Panc1 (cell line): ENCODE results near the gene KISS1R. TPM values are rescaled to one million over a fixed set of nuclear protein-coding genes. Genes with fewer than 3 reads are reported as not detected.

ENCODE experiments used
- ATAC-seq: fragments of 200-7000 bp; cut with Tn5 transposase; 2 replicates; pipeline ENCODE4 v1.9.1; 2020; ENCODE audit warnings: mild to moderate bottlenecking, moderate library complexity
- BruUV-seq: library from RNA; stranded (reverse); fragments of 400-500 nt; replicated peaks from 2 replicates; lab custom pipeline; 2021; lab: Mats Ljungman, UMichigan
- CTCF ChIA-PET: fragments of 300-600 bp; sonication (Branson Sonifier 250); formaldehyde crosslinking; loops from one replicate; lab custom pipeline; 2022; ENCODE audit warnings: antibody characterized with exemption; lab: Charles Lee
- POLR2A ChIA-PET: fragments of 300-600 bp; sonication (Branson Sonifier 250); formaldehyde crosslinking; loops from one replicate; lab custom pipeline; 2022; ENCODE audit warnings: antibody characterized with exemption; lab: Charles Lee
- DNase-seq: peaks from one replicate; pipeline ENCODE4 v3.0.0-alpha.2; 2010; ENCODE audit warnings: low read depth, low spot score
- H3K27ac ChIP-seq: 2 replicates; pipeline ENCODE4 v1.5.1; 2011; ENCODE audit warnings: mild to moderate bottlenecking, low read length, inconsistent platforms
- H3K27me3 ChIP-seq: fragments of 200-500 bp; sonication (Bioruptor generic); 2 replicates; pipeline ENCODE4 v1.6.0; 2014; ENCODE audit warnings: low read length, inconsistent platforms; ENCODE audit not compliant: control insufficient read depth, insufficient read depth
- H3K36me3 ChIP-seq: fragments of 200-500 bp; sonication (Bioruptor generic); 2 replicates; pipeline ENCODE4 v1.5.1; 2014; ENCODE audit warnings: inconsistent platforms, mild to moderate bottlenecking, low read length, moderate library complexity; ENCODE audit not compliant: control insufficient read depth, insufficient read depth
- H3K4me1 ChIP-seq: 2 replicates; pipeline ENCODE4 v1.5.1; 2011; ENCODE audit warnings: inconsistent platforms, mild to moderate bottlenecking, low read length, moderate library complexity; ENCODE audit not compliant: control insufficient read depth, insufficient read depth
- H3K4me3 ChIP-seq, 2 experiments: 2 replicates each; pipeline ENCODE4 v1.5.1; 2011 to 2012; ENCODE audit warnings: low read depth in 2 of 2, low read length in 2 of 2, mild to moderate bottlenecking in 2 of 2, inconsistent platforms in 1 of 2, moderate library complexity in 1 of 2
- H3K9me3 ChIP-seq: fragments of 200-500 bp; sonication (Bioruptor generic); 2 replicates; pipeline ENCODE4 v1.5.1; 2014; ENCODE audit warnings: low read depth, mild to moderate bottlenecking, inconsistent platforms, low read length, moderate library complexity; ENCODE audit not compliant: control insufficient read depth, insufficient read depth
- POLR2AphosphoS5 ChIP-seq: IDR thresholded peaks from 2 replicates; pipeline ENCODE4 v1.6.1; 2012; ENCODE audit warnings: mild to moderate bottlenecking, low read depth, low read length, moderate library complexity
- REST ChIP-seq, 2 experiments: IDR thresholded peaks; 2 replicates each; pipeline ENCODE4 v1.6.1; 2011 to 2012; ENCODE audit warnings: low read depth in 2 of 2, control low read depth in 1 of 2, low read length in 1 of 2, mild to moderate bottlenecking in 1 of 2, moderate library complexity in 1 of 2; ENCODE audit not compliant: insufficient read depth in 1 of 2
- SIN3A ChIP-seq: IDR thresholded peaks from 2 replicates; pipeline ENCODE4 v1.6.1; 2012; ENCODE audit warnings: low read depth, mild to moderate bottlenecking, low read length, moderate library complexity, borderline replicate concordance; ENCODE audit not compliant: insufficient read depth
- TCF7L2 ChIP-seq: IDR thresholded peaks from 2 replicates; pipeline ENCODE4 v1.6.1; 2011; ENCODE audit warnings: mild to moderate bottlenecking, low read depth, low read length, inconsistent platforms
- in situ Hi-C: cut with HindIII; loops from 2 replicates; pipeline ENCODE4 v1.10.0; 2016; ENCODE audit warnings: low sequenced_read_pairs, low pct_unique_long_range_greater_than_20kb
- intact Hi-C: fragments of 100-400 bp; cut with micrococcal nuclease; formaldehyde crosslinking; loops from one replicate; pipeline ENCODE4 v1.10.0; 2022; ENCODE audit not compliant: unreplicated experiment
- total RNA-seq: library from RNA; stranded (reverse); gene quantifications from one replicate; pipeline ENCODE4 v1.2.1, GENCODE V29; 2021; ENCODE audit not compliant: unreplicated experiment
- TF ChIP-seq, protein P1 (sequence below): fragments of 450-650 bp; IDR thresholded peaks from 2 replicates; pipeline ENCODE4 v1.5.1; 2017; ENCODE audit warnings: mild to moderate bottlenecking

The KISS1R gene
- total RNA-seq, 1 experiment from 2014 or later = 0.92 TPM

- Histone ChIP-seq H3K27me3 (no peaks in the 10 kb centered on the region), H3K4me1 (peaks cover 5% of the 10 kb centered on the region), H3K4me3 (no peak overlapping the region), H3K27ac (no peak overlapping the region), H3K9me3 (no peaks in the 10 kb centered on the region), H3K36me3 (no peaks in the 10 kb centered on the region)
- in situ Hi-C loops (no loop called here), intact Hi-C loops (no loop called here)
- TF ChIP-seq, protein P1, sequence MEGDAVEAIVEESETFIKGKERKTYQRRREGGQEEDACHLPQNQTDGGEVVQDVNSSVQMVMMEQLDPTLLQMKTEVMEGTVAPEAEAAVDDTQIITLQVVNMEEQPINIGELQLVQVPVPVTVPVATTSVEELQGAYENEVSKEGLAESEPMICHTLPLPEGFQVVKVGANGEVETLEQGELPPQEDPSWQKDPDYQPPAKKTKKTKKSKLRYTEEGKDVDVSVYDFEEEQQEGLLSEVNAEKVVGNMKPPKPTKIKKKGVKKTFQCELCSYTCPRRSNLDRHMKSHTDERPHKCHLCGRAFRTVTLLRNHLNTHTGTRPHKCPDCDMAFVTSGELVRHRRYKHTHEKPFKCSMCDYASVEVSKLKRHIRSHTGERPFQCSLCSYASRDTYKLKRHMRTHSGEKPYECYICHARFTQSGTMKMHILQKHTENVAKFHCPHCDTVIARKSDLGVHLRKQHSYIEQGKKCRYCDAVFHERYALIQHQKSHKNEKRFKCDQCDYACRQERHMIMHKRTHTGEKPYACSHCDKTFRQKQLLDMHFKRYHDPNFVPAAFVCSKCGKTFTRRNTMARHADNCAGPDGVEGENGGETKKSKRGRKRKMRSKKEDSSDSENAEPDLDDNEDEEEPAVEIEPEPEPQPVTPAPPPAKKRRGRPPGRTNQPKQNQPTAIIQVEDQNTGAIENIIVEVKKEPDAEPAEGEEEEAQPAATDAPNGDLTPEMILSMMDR = no peak
- TF ChIP-seq POLR2AphosphoS5 = no peak
- TF ChIP-seq TCF7L2 = no peak
- TF ChIP-seq SIN3A = no peak
- no peak for TF ChIP-seq REST (IDR thresholded peaks at IDR 0.05; ENCODE audit: insufficient read depth in 1 of 2, low read depth in 2 of 2, low read length in 1 of 2)
- DNase-seq = no peak
- no peak for ATAC-seq
- ChIA-PET POLR2A (interaction anchor here (0.7 kb wide), 1 partner anchor 1621 kb away, joined by 3 read pairs; no protein-coding TSS in a partner anchor), CTCF (no interaction called here)
- no TSS peak for BruUV-seq
Observed at GRCh38 chr19:943551-944170, 26.5 kb downstream of the KISS1R start.

DNA sequence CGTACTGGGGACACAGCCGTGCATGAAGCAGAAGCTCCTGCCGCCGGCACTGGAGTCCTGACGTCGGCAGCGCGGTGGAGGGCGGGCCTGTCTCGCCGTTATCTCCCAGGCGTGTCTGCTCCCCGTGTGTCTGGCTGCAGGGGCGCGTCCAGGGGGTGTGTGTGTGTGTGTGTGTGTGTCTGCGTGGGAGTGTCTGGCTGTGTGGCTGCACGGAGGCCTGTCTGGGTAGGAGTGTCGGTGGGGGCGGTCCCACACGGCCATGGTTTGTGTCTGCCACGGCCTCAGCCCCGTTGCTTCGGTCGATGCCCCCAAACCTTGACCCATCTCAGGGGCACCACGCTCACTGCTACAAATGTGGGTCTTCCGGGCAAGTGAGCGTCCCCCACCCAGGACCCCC lies 27.0 kb downstream of the KISS1R start:
- Histone ChIP-seq H3K27ac (no peak overlapping the region), H3K27me3 (no peaks in the 10 kb centered on the region), H3K36me3 (no peaks in the 10 kb centered on the region), H3K4me1 (peaks cover 5% of the 10 kb centered on the region), H3K9me3 (no peaks in the 10 kb centered on the region), H3K4me3 (no peak overlapping the region)
- intact Hi-C loops = no loop called here
- ChIA-PET POLR2A (no interaction called here), CTCF (no interaction called here)
- DNase-seq (no peak), ATAC-seq (no peak)
- no peak for TF ChIP-seq REST (IDR thresholded peaks at IDR 0.05; ENCODE audit: insufficient read depth in 1 of 2, low read depth in 2 of 2, low read length in 1 of 2)
- in situ Hi-C loops = no loop called here
- BruUV-seq = no TSS peak
